Coronary artery (tissue), 2 donors: ENCODE results near the gene ITIH2.

Experiments
- DNase-seq: peaks from one replicate; pipeline ENCODE4 v3.0.0-alpha.2; 2017; ENCODE audit warnings: low spot score
- H3K27ac ChIP-seq, 2 donors: fragments of 200-600 bp; sonication (generic); one replicate each; pipeline ENCODE4 v1.5.1; 2016 to 2019
- H3K4me3 ChIP-seq: fragments of 200-600 bp; sonication (generic); 2 replicates; pipeline ENCODE4 v1.5.1; 2016; ENCODE audit warnings: mild to moderate bottlenecking, moderate library complexity
- CTCF ChIP-seq: fragments of 200-600 bp; sonication (generic); IDR thresholded peaks from one replicate; pipeline ENCODE4 v1.5.1; 2019; ENCODE audit warnings: antibody characterized with exemption

The ITIH2 gene

GRCh38 chr10:7787857-7788638, 84.9 kb downstream of the ITIH2 start, which contains the start of the genes ATP5F1C and KIN:
Gene ATP5F1C, plus strand, starts transcription at chr10:7788177. Its CDS starts 31 bp downstream, at chr10:7788208.
Gene KIN, minus strand, starts transcription at chr10:7787993. Its CDS starts 60 bp downstream, at chr10:7787933.
- TF ChIP-seq CTCF, result no peak
- Histone ChIP-seq H3K4me3 (peak within 1 kb of the TSS; percentile 86), H3K27ac (peak within 1 kb of the TSS; percentile 81 to 87)
- DNase-seq, result peak; percentile 98

DNA sequence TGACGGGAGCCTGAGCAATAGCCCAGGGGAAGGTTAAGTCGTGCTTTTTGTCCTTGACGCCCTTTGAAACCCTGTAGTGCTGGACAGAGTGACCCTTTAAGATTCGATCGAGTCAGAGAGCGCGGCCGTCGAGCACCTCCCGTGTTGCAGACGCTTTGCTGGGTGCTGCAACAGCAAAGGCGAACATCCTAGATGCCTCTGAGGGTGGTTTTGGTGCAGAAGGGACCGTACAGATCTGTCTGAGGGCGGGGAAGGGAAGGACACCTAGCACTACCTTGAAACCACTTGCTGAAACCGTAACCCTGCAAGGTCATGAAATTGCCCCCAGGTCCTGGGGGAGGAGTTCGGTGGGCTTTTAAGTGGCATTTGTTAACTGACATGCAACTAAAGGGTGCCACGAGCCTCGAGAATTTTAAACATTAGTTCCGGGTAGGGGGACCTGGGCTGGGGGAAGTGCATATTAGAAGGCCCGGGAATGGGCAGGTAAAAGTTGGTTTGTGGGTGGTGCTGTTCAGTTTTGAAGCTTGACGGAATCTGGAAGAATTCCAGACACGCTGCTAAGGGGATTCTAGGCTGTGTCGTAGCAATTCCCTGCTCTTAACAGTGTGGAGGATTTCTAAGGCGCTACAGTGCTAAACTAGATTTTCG, 85.6 kb downstream of the ITIH2 start:
- no peak for DNase-seq
- TF ChIP-seq CTCF, result no peak
- peak overlapping the region; percentile 81 to 87 for H3K27ac ChIP-seq
- H3K4me3 ChIP-seq, result peak overlapping the region; percentile 86

DNA sequence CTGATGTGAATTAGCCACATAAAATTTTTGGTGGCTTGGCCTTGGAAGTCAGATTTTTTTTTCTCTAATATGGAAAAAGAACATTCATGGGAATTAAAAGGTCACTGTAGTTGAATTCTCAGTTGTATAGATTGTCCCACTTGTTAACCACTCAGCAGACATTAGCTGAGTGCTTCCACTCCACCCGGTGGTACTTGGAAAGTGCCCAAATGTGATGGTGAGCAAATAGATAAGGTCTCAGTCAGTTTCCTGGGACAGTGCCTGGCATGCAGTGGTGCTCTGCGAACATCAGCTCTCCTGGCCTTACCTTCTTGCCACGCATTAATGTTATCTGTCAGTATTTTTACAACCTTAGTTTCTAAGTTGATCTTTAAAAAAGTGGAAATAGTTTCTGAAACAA, 86.3 kb downstream of the ITIH2 start:
- Histone ChIP-seq H3K27ac (no peak overlapping the region), H3K4me3 (peak overlapping the region; percentile 86)
- DNase-seq, result no peak
- TF ChIP-seq CTCF, result no peak

DNA sequence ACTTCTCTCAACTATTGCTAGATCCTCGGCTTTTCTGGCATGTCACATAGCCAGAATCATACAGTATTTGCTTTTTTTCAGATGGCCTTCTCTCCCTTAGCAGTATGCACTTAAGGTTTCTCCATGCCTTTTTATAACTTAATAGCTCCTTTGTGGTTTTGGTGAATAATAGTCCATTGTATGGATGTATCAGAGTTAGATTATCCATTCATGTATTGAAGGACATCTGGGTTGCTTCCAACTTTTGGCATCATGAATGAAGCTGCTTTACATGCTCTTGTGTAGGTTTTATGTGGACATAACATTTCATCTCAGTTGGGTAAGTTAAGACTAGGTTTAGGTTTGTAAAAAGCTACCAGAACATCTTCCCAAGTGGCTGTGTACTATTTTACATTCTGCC, 89.4 kb downstream of the ITIH2 start:
- no peak for TF ChIP-seq CTCF
- no peak for DNase-seq
- no peak overlapping the region for H3K27ac ChIP-seq
- H3K4me3 ChIP-seq, result no peak overlapping the region

DNA sequence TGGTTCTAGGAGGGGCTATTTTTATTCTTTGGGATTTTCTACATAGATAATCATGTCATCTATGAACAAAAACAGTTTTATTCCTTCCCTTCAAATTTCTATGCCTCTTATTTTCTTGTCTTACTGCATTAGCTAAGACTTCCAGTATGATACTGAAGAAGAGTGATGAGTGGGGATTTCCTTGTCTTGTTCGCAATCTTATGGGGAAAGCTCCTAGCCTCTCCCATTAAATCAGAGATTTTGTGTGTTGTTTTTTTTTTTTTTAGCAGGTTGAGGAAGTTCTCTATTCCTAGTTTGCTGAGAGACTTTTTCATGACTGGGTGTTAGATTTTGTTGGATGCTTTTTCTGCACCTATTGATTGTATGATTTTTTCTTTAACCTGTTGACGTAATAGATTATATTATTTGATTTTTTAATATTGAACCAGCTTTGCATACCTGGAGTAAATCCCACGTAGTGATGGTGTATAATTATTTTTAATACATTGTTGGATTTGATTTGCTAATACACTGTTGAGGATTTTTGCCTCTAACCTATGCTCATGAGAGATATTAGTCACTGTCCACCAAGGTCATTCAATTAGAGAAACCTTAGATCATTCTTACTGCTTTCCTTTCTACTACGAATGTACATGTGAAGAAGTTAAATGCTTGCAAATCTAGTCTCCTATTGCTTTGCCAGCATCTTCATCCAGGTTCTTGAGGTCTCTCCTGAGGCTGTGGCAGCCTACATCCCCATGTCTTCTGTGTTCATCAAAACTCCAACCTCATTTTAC, 91.3 kb downstream of the ITIH2 start:
- DNase-seq, result no peak
- H3K27ac ChIP-seq, result no peak overlapping the region
- no peak for TF ChIP-seq CTCF
- no peak overlapping the region for H3K4me3 ChIP-seq

- Histone ChIP-seq H3K27ac (no peak overlapping the region), H3K4me3 (no peak overlapping the region)
- no peak for DNase-seq
- no peak for TF ChIP-seq CTCF
Measured at GRCh38 chr10:7795605-7796004, 92.5 kb downstream of the ITIH2 start.
